AG04449 (cell line): ENCODE data around the gene FAM221B.

Source experiments
- CTCF ChIA-PET: fragments of 350-600 bp; formaldehyde crosslinking; extraction: SDS; loops from one replicate; lab custom pipeline; 2021; ENCODE audit warnings: antibody characterized with exemption; lab: Yijun Ruan, JAX
- POLR2A ChIA-PET: fragments of 400-600, 350-600 bp; formaldehyde crosslinking; extraction: SDS; loops from one replicate; lab custom pipeline; 2020; ENCODE audit warnings: antibody characterized with exemption, inconsistent platforms; lab: Yijun Ruan, JAX
- DNase-seq: peaks from one replicate; pipeline ENCODE4 v3.0.0-alpha.2; 2010; ENCODE audit warnings: low read depth, low spot score
- H3K4me3 ChIP-seq: 2 replicates; pipeline ENCODE4 v1.5.1; 2011; ENCODE audit warnings: low read depth, mild to moderate bottlenecking, control low read depth, low read length
- TF ChIP-seq, protein P1 (sequence below): IDR thresholded peaks from one replicate; pipeline ENCODE4 v1.5.1; 2011; ENCODE audit warnings: mild to moderate bottlenecking, moderate library complexity, low read length, control low read depth, inconsistent platforms; ENCODE audit not compliant: insufficient read depth; ENCODE audit errors: missing control alignments

Gene FAM221B

DNA sequence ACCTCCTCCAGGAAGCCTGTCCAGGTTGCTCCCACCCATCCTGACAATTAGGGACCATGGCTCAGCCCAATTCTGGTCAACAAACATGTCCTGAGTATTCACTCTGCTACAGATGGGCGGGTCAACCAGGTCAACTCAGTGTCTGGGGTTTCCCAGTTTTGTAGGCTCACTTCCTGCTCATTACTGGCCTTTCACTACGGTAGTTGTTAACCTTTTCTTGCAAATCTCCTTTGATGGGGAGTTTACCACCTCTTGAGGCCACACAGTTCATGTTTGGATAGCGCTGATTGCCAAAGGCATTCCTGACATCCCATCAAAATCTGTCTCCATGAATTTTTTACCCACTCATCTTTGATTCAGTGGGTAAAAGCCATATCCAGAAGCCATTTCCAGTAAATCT, 14.3 kb upstream of the FAM221B start:
- CTCF ChIA-PET = interaction anchor here (0.9 to 10.0 kb wide), 3 partner anchors 12 to 29 kb away, joined by 3 to 106 read pairs (median 5); partner anchors contain the start of genes FAM221B and TMEM8B

DNA sequence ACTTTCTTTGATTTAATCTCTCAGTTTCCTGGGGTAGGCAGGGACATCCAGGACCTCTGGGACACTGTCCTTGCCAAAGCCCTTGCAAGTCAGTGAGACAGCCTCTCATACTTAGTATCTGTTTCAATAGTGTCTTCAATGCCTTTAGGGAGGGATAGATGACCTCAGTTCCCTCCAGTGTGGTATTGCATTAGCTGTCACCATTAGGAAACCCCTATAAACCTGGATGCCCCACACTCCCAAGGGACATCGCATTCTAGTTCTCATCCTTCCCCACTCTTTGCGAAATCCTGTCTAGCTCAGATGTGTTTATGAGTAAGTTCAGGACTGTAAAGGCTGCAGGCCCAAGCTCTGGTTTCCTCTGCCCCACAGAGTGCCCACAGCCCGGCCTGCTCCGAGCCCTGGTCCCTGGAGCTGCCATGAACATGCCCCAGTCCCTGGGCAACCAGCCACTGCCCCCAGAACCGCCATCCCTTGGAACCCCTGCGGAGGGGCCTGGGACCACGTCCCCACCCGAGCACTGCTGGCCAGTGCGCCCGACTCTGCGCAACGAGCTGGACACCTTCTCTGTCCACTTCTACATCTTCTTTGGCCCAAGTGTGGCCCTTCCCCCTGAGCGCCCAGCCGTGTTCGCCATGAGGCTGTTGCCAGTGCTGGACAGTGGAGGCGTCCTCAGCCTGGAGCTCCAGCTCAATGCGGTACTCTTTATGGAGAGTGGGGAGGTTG, 13.7 kb upstream of the FAM221B start:
- no peak for DNase-seq
- no peak overlapping the region for H3K4me3 ChIP-seq
- ChIA-PET POLR2A (no interaction called here), CTCF (interaction anchor here (0.9 to 10.0 kb wide), 6 partner anchors 9 to 52 kb away, joined by 3 to 106 read pairs (median 4); partner anchors contain the start of genes FAM221B and TMEM8B)
- TF ChIP-seq, protein P1, sequence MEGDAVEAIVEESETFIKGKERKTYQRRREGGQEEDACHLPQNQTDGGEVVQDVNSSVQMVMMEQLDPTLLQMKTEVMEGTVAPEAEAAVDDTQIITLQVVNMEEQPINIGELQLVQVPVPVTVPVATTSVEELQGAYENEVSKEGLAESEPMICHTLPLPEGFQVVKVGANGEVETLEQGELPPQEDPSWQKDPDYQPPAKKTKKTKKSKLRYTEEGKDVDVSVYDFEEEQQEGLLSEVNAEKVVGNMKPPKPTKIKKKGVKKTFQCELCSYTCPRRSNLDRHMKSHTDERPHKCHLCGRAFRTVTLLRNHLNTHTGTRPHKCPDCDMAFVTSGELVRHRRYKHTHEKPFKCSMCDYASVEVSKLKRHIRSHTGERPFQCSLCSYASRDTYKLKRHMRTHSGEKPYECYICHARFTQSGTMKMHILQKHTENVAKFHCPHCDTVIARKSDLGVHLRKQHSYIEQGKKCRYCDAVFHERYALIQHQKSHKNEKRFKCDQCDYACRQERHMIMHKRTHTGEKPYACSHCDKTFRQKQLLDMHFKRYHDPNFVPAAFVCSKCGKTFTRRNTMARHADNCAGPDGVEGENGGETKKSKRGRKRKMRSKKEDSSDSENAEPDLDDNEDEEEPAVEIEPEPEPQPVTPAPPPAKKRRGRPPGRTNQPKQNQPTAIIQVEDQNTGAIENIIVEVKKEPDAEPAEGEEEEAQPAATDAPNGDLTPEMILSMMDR = no peak

More for the DNA sequence above, 14.3 kb upstream of the FAM221B start:
- POLR2A ChIA-PET = no interaction called here
- TF ChIP-seq, protein P1 = no peak
- no peak overlapping the region for H3K4me3 ChIP-seq
- DNase-seq = no peak

DNA sequence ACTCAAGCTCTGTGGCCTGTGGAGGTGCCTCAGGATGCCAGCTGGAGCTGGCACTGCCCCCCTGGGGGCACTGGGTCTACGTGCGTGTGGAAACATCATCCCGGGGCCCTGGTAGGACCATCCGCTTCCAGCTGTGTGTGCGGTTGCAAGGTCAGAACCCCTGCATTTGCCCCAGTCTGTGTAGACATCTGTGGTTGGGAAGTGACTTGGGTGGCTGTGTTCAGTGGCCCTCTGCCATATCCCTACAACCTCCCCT, 13.0 kb upstream of the FAM221B start:
- ChIA-PET CTCF (interaction anchor here (1.0 to 10.0 kb wide), 5 partner anchors 8 to 51 kb away, joined by 3 to 106 read pairs (median 3); partner anchors contain the start of genes FAM221B and TMEM8B), POLR2A (no interaction called here)
- DNase-seq = no peak
- TF ChIP-seq, protein P1 = no peak
- no peak overlapping the region for H3K4me3 ChIP-seq

DNA sequence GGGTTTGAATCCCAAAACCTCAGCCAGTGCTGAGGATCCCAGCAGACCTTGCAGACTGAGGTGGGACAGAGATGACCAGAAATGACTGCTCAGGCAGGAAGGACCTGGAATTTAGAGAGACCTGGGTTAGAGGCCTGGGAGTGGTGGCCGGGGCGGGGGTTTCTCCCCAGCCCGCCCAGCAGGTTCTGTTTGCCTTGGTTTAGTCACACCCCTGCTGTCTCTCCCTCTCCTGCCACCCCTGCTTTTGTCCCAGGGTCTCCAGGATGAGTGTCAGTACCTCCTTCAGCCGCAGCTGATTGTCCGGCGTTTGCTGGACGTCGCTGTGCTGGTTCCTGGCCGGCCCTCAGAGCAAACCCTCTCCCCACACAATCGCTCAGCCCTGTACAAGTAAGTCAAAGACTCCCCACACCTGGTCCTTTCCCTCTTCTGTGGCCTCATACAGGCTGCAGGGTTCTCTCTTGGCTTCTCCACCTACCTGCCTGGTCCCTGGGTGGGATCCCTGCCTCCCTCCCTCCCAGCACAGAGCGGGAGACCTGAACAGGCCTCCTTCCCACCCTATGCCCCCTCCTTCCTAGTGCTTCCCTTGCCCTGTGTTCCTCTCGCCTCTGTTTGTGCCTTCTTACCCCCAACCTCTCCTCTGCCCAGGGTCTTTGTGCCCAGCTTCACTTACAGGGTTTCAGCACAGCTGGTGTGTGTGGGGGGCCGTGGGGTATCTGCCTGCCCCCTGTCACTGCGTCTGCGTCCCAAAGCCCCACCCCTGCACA, 12.5 kb upstream of the FAM221B start:
- CTCF ChIA-PET = interaction anchor here (1.0 to 10.0 kb wide), 5 partner anchors 8 to 51 kb away, joined by 3 to 106 read pairs (median 3); partner anchors contain the start of genes FAM221B and TMEM8B
- POLR2A ChIA-PET = no interaction called here
- DNase-seq = no peak
- H3K4me3 ChIP-seq = no peak overlapping the region
- TF ChIP-seq, protein P1 = no peak

DNA sequence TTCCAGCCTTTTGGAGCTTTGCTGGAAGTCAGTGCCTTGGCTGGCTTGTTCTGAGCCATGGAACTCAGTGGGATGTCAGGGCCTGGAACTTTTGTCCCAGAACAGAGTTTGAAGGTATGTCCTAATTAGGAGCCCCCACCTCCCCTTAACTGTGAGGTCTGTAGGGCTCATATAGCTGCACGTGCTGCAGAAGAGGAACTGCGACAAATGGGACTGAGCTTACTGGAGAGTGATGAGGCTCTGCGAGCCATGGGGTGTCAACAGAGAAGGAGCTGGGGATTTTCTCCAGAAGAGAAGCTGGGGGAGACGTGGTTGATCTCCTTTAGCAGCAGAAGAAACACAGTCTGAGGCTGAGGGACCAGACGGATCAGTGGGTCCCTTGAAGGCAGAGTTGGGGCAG, 11.4 kb upstream of the FAM221B start:
- POLR2A ChIA-PET = no interaction called here
- TF ChIP-seq, protein P1 = no peak
- no peak for DNase-seq
- CTCF ChIA-PET = interaction anchor here (1.3 to 10.0 kb wide), 3 partner anchors 15 to 64 kb away, joined by 4 to 106 read pairs (median 13); partner anchors contain the start of genes FAM221B and TMEM8B
- H3K4me3 ChIP-seq = no peak overlapping the region

DNA sequence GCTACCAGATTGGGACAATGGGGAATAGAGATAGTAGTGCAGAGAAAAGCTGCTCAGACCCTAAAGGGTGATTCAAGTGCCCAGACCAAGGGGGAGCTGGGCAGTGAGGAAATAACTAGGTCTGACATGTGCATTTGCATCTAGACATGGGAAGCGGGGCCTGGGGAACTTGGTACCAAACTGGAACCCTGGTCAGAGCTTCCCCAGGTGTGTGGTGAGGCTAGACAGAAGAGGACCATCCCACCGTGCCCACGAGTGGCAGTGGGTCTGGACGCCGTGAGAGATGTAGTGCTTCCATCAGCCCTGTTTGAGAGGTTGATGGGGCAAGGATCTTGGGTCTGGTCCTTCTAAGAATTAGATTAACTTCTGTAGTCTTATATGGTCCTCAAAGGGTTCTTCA, 8.1 kb upstream of the FAM221B start:
- TF ChIP-seq, protein P1 = no peak
- H3K4me3 ChIP-seq = no peak overlapping the region
- DNase-seq = no peak
- CTCF ChIA-PET = interaction anchor here (0.9 to 10.0 kb wide), 5 partner anchors 11 to 109 kb away, joined by 4 to 106 read pairs (median 5); partner anchors contain the start of genes FAM221B and TMEM8B
- POLR2A ChIA-PET = no interaction called here
